NCI-H1694 treated with DMSO at 0.1 percent for 48 hours (cell line): ENCODE data around the gene CERS3.

Source experiments
- DNase-seq: peaks from one replicate; lab custom pipeline; 2025; lab: John Stamatoyannopoulos, UW

Gene CERS3

GRCh38 chr15:100529556-100529955, 806 bp upstream of the CERS3 start:
- DNase-seq: no peak

GRCh38 chr15:100526027-100526481, 2.7 kb downstream of the CERS3 start:
- DNase-seq: peak; percentile 35

GRCh38 chr15:100525436-100525835, 3.3 kb downstream of the CERS3 start:
- no peak for DNase-seq

- no peak for DNase-seq
Observed at GRCh38 chr15:100524326-100524725, 4.4 kb downstream of the CERS3 start.

GRCh38 chr15:100521907-100522306, 6.8 kb downstream of the CERS3 start:
- no peak for DNase-seq

GRCh38 chr15:100520132-100520921, 8.4 kb downstream of the CERS3 start:
- no peak for DNase-seq

- no peak for DNase-seq
Observed at GRCh38 chr15:100517846-100518245, 10.9 kb downstream of the CERS3 start.

GRCh38 chr15:100516643-100517512, 11.9 kb downstream of the CERS3 start:
- no peak for DNase-seq

- no peak for DNase-seq
Observed at GRCh38 chr15:100515758-100516157, 13.0 kb downstream of the CERS3 start.

GRCh38 chr15:100508641-100509300, 20.0 kb downstream of the CERS3 start:
- DNase-seq: no peak

- no peak for DNase-seq
Observed at GRCh38 chr15:100502651-100503050, 26.1 kb downstream of the CERS3 start.

GRCh38 chr15:100501117-100501516, 27.6 kb downstream of the CERS3 start:
- no peak for DNase-seq

- DNase-seq: no peak
Observed at GRCh38 chr15:100500226-100500990, 28.3 kb downstream of the CERS3 start.

- no peak for DNase-seq
Observed at GRCh38 chr15:100495861-100496260, 32.9 kb downstream of the CERS3 start.

- DNase-seq: no peak
Observed at GRCh38 chr15:100493213-100493612, 35.5 kb downstream of the CERS3 start.

GRCh38 chr15:100484443-100484842, 44.3 kb downstream of the CERS3 start:
- no peak for DNase-seq

- DNase-seq: no peak
Observed at GRCh38 chr15:100483370-100483769, 45.4 kb downstream of the CERS3 start.

GRCh38 chr15:100476805-100477204, 51.9 kb downstream of the CERS3 start:
- DNase-seq: no peak

- DNase-seq: no peak
Observed at GRCh38 chr15:100472736-100473135, 56.0 kb downstream of the CERS3 start.

- DNase-seq: no peak
Observed at GRCh38 chr15:100471933-100472332, 56.8 kb downstream of the CERS3 start.

GRCh38 chr15:100468285-100468684, 60.5 kb downstream of the CERS3 start:
- no peak for DNase-seq

- no peak for DNase-seq
Observed at GRCh38 chr15:100466073-100466472, 62.7 kb downstream of the CERS3 start.
